H1 (cell line): ENCODE measurements around the gene LSR. TPM values are rescaled to one million over a fixed set of nuclear protein-coding genes. Genes with fewer than 3 reads are reported as not detected.

Experiments used
- CBX5 ChIP-seq: fragments of 300-800, 300-1000 bp; sonication (generic); IDR thresholded peaks from 2 replicates; pipeline ENCODE4 v1.7.1; 2016; ENCODE audit warnings: antibody characterized with exemption, low read length, low read depth
- GABPA ChIP-seq: IDR thresholded peaks from 2 replicates; pipeline ENCODE4 v1.6.1; 2011; ENCODE audit warnings: mild to moderate bottlenecking, low read length, moderate library complexity, borderline replicate concordance; ENCODE audit not compliant: insufficient read depth
- KDM1A ChIP-seq: fragments of 200-600, 300-600 bp; sonication (generic); IDR thresholded peaks from 2 replicates; pipeline ENCODE4 v1.7.1; 2016; ENCODE audit warnings: mild to moderate bottlenecking, low read length, borderline replicate concordance
- KDM5A ChIP-seq: fragments of 200-600 bp; IDR thresholded peaks from 2 replicates; pipeline ENCODE4 v1.7.1; 2012; ENCODE audit warnings: mild to moderate bottlenecking, low read length, inconsistent platforms, mixed read lengths
- POLR2A ChIP-seq, 2 experiments: IDR thresholded peaks; 1 replicate in 1 of 2; 2 replicates in 1 of 2; pipeline ENCODE4 v1.6.1; 2011; ENCODE audit warnings: low read depth in 2 of 2, low read length in 2 of 2, mild to moderate bottlenecking in 2 of 2; ENCODE audit errors: control extremely low read depth in 1 of 2
- TAF1 ChIP-seq: IDR thresholded peaks from 2 replicates; pipeline ENCODE4 v1.6.1; 2011; ENCODE audit warnings: mild to moderate bottlenecking, low read depth, low read length
- polyA plus RNA-seq, 7 experiments: library from polyadenylated mRNA; depleted of rRNA in 3 of 7; stranded (reverse) in 5 of 7; unstranded in 2 of 7; fragments of >200 nt in 5 of 7; fragments of 200-250 nt in 2 of 7; gene quantifications; 1 replicate in 5 of 7; 2 replicates in 1 of 7; 4 replicates in 1 of 7; pipeline versions ENCODE4 v1.2.1 to v1.2.3, GENCODE V29; 2011 to 2013; ENCODE audit warnings: missing spikeins in 2 of 7, mixed read lengths in 2 of 7
- total RNA-seq: library from RNA; stranded (reverse); fragmentation: NEBNext Ultra II Directional; extraction: Animal tissue kit (Norgen Biotek cat#: 25700); gene quantifications from 2 replicates; pipeline ENCODE4 v1.2.1, GENCODE V29; 2021

The LSR gene
- total and polyA plus RNA-seq, 2 of the 8 experiments (the other 6 are each of a cell fraction or from before 2014, with no cell fraction given), result 159 to 186 TPM

- TF ChIP-seq KDM1A, result peak; percentile 90
- no peak for TF ChIP-seq TAF1
- no peak for TF ChIP-seq GABPA
- TF ChIP-seq CBX5, result no peak
- TF ChIP-seq POLR2A (IDR thresholded peaks at IDR 0.05; ENCODE audit: control extremely low read depth in 1 of 2, low read depth in 2 of 2, low read length in 2 of 2), result no peak
- TF ChIP-seq KDM5A, result no peak
These were observed 57.9 kb downstream of the LSR start (continued) for GRCh38 chr19:35306473-35307246.
